Measurements from ENCODE around the gene IFRD1. TPM values are rescaled to one million over a fixed set of nuclear protein-coding genes. Genes with fewer than 3 reads are reported as not detected.

The IFRD1 gene
- total RNA-seq, 3 donors from 2014 or later (not counting 1 experiment from before 2014, with no cell fraction given), result 244 to 278 (median 261) TPM

GRCh38 chr7:112430649-112431048 is 19.6 kb upstream of the IFRD1 start:
- Mint-ChIP-seq H3K36me3 (no peaks in the 10 kb centered on the region), H3K27ac (no peak overlapping the region), H3K4me3 (no peak overlapping the region), H3K9me3 (no peaks in the 10 kb centered on the region), H3K4me1 (no peaks in the 10 kb centered on the region), H3K27me3 (ENCODE audit: low read depth in 2 of 2) (no peaks in the 10 kb centered on the region)
- Histone ChIP-seq H3K27ac (ENCODE audit: low read length) (no peak overlapping the region), H3K27me3 (ENCODE audit: control insufficient read depth, insufficient read depth, low read length) (no peaks in the 10 kb centered on the region), H3K36me3 (ENCODE audit: control insufficient read depth, insufficient read depth, low read length) (no peaks in the 10 kb centered on the region), H3K9me3 (ENCODE audit: control insufficient read depth, insufficient read depth, low read length) (no peaks in the 10 kb centered on the region), H3K4me1 (ENCODE audit: control insufficient read depth, insufficient read depth, low read length) (no peaks in the 10 kb centered on the region), H3K4me3 (ENCODE audit: low read length) (no peak overlapping the region)
- intact Hi-C loops (cut with micrococcal nuclease), result no loop called here
- 94% methylated on average over 2 of the region's 2 CpGs for WGBS (ENCODE audit: insufficient coverage)
- ATAC-seq (no peak), DNase-seq (no peak)
- no peak for TF ChIP-seq CTCF (IDR thresholded peaks at IDR 0.05)

- Histone ChIP-seq H3K4me1 (ENCODE audit: control insufficient read depth, insufficient read depth, low read length) (no peaks in the 10 kb centered on the region), H3K9me3 (ENCODE audit: control insufficient read depth, insufficient read depth, low read length) (no peaks in the 10 kb centered on the region), H3K4me3 (ENCODE audit: low read length) (no peak overlapping the region), H3K27ac (ENCODE audit: low read length) (no peak overlapping the region), H3K27me3 (ENCODE audit: control insufficient read depth, insufficient read depth, low read length) (no peaks in the 10 kb centered on the region), H3K36me3 (ENCODE audit: control insufficient read depth, insufficient read depth, low read length) (no peaks in the 10 kb centered on the region)
- no peak for ATAC-seq
- no CpG with 5 or more reads among the region's 3 CpGs for WGBS (ENCODE audit: insufficient coverage)
- no peak overlapping the region for H3K27ac Mint-ChIP-seq
- no peak for DNase-seq
- H3K27me3 Mint-ChIP-seq (ENCODE audit: low read depth in 2 of 2), result no peaks in the 10 kb centered on the region
- H3K36me3 Mint-ChIP-seq, result no peaks in the 10 kb centered on the region
- H3K9me3 Mint-ChIP-seq, result no peaks in the 10 kb centered on the region
- no peaks in the 10 kb centered on the region for H3K4me1 Mint-ChIP-seq
- TF ChIP-seq CTCF (IDR thresholded peaks at IDR 0.05), result no peak
- H3K4me3 Mint-ChIP-seq, result no peak overlapping the region
- intact Hi-C loops (cut with micrococcal nuclease), result no loop called here
Observed at GRCh38 chr7:112431803-112432202, 18.5 kb upstream of the IFRD1 start.

GRCh38 chr7:112433289-112433688 is 17.0 kb upstream of the IFRD1 start:
- Mint-ChIP-seq H3K4me3 (no peak overlapping the region), H3K36me3 (no peaks in the 10 kb centered on the region), H3K4me1 (no peaks in the 10 kb centered on the region), H3K27ac (no peak overlapping the region), H3K27me3 (ENCODE audit: low read depth in 2 of 2) (no peaks in the 10 kb centered on the region), H3K9me3 (no peaks in the 10 kb centered on the region)
- Histone ChIP-seq H3K27me3 (ENCODE audit: control insufficient read depth, insufficient read depth, low read length) (no peaks in the 10 kb centered on the region), H3K9me3 (ENCODE audit: control insufficient read depth, insufficient read depth, low read length) (no peaks in the 10 kb centered on the region), H3K36me3 (ENCODE audit: control insufficient read depth, insufficient read depth, low read length) (no peaks in the 10 kb centered on the region), H3K4me1 (ENCODE audit: control insufficient read depth, insufficient read depth, low read length) (no peaks in the 10 kb centered on the region), H3K4me3 (ENCODE audit: low read length) (no peak overlapping the region), H3K27ac (ENCODE audit: low read length) (no peak overlapping the region)
- intact Hi-C loops (cut with micrococcal nuclease), result no loop called here
- no peak for TF ChIP-seq CTCF (IDR thresholded peaks at IDR 0.05)
- WGBS (ENCODE audit: insufficient coverage), result 68% methylated on average over 1 of the region's 1 CpG
- DNase-seq, result no peak
- ATAC-seq, result no peak

- H3K4me1 ChIP-seq (ENCODE audit: control insufficient read depth, insufficient read depth, low read length), result no peaks in the 10 kb centered on the region
- DNase-seq (no peak), ATAC-seq (no peak)
- H3K27ac ChIP-seq (ENCODE audit: low read length), result no peak overlapping the region
- Mint-ChIP-seq H3K27ac (no peak overlapping the region), H3K9me3 (no peaks in the 10 kb centered on the region), H3K4me3 (no peak overlapping the region), H3K36me3 (no peaks in the 10 kb centered on the region), H3K4me1 (no peaks in the 10 kb centered on the region), H3K27me3 (ENCODE audit: low read depth in 2 of 2) (peaks cover 0 to 3% of the 10 kb centered on the region in 2 donors)
- no peaks in the 10 kb centered on the region for H3K36me3 ChIP-seq (ENCODE audit: control insufficient read depth, insufficient read depth, low read length)
- no peak for TF ChIP-seq CTCF (IDR thresholded peaks at IDR 0.05)
- no peaks in the 10 kb centered on the region for H3K9me3 ChIP-seq (ENCODE audit: control insufficient read depth, insufficient read depth, low read length)
- 95% methylated on average over 1 of the region's 1 CpG for WGBS (ENCODE audit: insufficient coverage)
- intact Hi-C loops (cut with micrococcal nuclease), result no loop called here
- no peak overlapping the region for H3K4me3 ChIP-seq (ENCODE audit: low read length)
- H3K27me3 ChIP-seq (ENCODE audit: control insufficient read depth, insufficient read depth, low read length), result no peaks in the 10 kb centered on the region
Observed at GRCh38 chr7:112437072-112437471, 13.2 kb upstream of the IFRD1 start.

Measured in natural killer cell (primary cell).